HL-60/S4 treated with retinoic acid at 250 ng/mL for 4 days and 3 days (cell line): ENCODE measurements around the gene CAMSAP3.

Experiments used
- in situ Hi-C: fragments of 300-500 bp; cut with MboI; formaldehyde crosslinking; loops from 2 replicates; pipeline ENCODE4 v1.7.0; 2022; ENCODE audit warnings: low sequenced_read_pairs

CAMSAP3 gene

GRCh38 chr19:7612282-7613274, 16.9 kb downstream of the CAMSAP3 start:
- in situ Hi-C loops, result no loop called here

GRCh38 chr19:7614859-7615741, 19.4 kb downstream of the CAMSAP3 start:
- in situ Hi-C loops, result no loop called here

GRCh38 chr19:7617172-7617571, 21.5 kb downstream of the CAMSAP3 start:
- in situ Hi-C loops, result no loop called here

DNA sequence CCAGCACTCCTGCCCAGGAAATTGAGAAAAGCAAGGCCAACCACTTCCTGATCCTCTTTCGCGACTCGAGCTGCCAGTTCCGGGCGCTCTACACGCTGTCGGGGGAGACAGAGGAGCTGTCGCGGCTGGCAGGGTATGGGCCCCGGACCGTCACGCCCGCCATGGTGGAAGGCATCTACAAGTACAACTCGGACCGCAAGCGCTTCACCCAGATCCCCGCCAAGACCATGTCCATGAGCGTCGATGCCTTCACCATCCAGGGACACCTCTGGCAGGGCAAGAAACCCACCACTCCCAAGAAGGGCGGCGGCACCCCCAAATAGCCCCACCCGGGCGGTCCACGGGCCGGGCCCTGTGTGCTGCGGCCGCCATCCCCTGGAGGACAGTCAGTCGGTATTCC, 22.1 kb downstream of the CAMSAP3 start:
- in situ Hi-C loops, result no loop called here

DNA sequence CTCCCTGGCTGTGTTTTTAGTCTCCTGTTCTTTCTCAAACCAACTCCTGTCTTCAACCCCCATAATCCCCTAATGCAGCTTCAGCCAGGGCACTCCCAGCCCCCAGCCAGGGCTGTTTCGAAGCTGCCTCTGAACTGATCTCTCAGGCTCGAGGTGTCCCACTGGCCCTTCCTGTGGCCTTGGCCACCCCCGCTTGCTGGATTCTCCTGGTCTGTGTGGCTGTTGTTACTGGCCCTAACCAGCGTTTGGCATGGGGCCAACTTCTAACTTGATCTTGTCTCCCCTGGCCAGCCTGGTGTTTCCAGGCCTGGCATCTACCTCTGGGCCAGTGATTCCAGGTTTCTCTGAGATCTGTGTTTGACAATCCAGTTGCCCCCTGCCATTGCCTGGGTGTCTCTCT, 22.7 kb downstream of the CAMSAP3 start:
- in situ Hi-C loops, result no loop called here

GRCh38 chr19:7618771-7619510, 23.3 kb downstream of the CAMSAP3 start:
- in situ Hi-C loops, result no loop called here

DNA sequence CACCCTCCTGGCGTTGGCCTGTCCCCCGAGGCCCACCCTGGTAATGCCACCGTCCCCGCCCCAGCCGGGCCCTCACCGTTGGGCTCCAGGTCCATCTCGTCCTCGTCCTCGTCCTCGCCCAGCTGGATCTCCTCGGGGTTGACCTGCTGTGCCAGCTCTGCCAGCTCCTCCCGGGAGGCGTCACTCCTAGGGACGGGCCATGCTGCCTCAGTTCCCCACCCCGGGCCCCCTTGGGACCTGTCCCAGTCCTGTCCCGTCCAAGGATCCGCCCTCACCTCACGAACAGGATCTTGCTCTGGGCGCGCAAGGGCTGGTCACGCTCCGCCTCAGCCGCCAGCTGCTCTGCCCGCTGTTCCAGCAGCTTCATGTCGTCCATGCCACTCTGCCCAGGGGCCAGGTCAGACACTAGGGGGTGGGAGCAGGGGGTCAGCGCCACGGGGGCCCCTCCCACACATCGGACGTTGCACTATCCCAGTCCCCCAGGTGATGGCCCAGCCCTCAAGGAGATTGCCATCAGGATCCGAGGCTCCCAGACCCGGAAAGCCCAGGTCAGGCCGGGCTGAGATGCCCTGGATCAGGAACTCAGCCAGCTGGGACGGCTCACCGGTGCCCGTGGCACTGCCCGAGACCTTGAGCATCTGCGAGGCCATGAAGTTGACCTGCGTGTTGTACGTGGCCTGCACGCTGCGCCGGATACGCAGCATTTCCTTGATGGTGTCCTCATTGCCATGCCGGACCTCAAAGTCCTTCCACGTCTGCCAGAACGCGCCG, 24.2 kb downstream of the CAMSAP3 start:
- in situ Hi-C loops, result no loop called here

DNA sequence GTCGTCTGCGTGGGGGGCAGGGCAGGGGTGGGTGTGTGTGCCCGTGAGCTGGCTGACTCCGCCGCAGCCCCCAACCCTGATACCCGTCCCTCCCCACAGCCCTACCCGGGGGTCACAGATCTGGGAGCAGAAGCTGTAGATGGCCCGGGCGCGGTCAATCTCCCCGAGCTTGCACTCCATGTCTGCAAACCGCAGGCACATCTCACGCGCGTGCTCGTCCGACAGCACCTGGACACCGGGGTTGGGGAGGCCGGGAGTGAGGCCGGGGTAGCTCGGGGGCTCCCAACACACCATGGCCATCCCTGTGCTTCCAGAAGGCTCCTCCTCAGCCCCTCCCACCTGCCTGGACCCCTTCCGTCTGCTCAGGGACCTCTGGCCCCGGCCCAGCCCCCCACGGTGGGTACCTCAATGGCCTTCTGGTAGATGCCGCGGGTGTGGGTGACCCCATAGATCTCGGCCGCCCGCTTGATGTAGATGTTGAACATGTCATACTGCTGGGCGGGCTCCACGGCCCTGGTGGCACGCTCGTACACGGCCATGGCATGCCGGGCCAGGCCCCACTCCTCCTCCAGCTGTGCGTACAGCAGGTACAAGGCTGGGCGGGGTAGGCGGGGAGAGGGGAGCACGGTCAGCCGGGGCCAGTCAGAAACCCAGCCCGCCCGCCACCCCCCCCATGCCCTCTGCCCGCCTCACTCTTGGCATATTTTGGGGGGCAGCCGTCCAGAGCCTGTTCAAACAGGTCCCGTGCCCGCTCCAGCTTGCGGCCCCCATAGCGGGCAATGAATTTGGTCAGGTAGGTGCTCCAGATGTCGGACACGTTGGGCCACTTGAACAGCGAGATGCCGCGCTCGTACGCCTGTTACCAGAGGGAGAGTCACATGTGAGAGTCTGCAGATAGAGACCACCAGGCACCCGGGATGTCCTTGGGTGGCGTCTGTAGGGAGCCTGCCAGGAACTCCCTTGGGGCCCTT, 25.1 kb downstream of the CAMSAP3 start:
- in situ Hi-C loops, result no loop called here

DNA sequence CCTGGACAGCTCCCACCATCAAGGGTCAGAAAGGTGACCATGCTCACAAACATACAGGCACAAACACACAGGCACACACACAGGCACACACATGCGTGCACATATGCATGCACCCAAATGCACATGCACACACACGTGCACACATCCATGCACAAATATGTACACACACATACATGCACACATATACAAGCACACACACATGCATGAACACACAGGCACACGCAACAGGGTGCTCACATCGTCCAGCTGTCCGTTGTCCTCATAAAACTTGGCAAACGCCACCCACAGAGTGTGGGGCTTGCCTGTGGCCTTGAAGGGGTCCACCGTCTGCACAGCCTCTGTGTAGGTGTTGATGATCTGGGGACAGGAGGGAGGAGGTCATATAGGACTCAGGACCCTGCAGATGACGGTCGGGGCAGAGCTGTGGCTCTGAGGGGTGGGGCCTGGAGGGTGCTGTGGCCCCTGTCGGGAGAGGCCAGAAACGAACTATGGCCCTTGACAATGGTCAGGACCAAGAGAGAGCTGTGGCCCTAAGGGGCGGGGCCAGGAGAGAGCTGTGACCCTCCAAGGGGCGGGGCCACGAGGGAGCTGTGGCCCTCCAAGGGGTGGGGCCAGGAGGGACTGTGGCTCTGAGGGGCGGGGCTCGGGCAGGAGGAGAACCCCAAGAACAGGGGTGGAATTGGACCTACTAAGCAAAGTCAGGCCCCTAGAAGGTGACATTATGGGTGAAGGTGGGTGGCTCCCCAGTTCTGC, 27.4 kb downstream of the CAMSAP3 start:
- in situ Hi-C loops, result no loop called here

DNA sequence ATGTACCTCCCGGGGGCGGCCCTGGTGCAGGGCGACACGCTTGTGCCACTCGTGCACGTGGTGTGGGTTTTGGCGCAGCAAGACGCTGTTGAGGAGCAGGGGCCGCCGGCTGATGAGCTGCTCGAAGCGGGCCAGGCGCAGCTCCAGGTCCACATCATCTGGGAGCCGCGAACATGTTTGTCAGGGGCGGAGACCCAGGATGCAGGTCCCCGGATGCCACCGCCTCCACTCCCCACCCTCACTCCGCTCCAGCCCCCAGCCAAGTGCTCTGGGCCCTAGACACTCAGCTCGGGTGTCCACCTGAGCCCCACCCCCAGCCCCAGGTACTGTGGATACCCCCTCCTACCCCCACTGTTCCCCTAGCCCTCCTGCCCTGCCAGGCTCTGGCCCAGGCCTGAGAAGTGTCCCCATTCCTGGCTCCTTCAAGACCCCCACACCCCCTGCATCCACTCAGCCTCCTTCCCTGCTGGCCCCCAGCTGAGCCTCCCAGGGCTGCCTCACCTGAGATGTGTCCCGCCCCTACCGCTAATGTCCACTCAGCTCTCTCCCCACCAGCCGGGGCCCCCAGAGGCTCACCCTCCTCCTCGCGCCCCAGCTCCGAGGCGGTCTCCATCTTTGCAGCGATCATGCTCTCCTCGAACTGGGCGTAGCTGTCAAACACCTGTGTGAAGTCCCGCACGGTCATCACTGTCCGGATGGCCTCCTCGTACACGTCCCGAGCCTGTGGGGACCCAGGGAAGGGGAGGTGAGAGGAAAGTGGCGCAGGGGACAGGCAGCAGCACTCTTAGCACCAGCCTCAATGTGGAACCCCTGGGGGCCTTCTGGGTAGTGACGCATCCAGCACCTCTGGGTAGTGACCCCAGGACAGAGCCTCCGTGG, 28.3 kb downstream of the CAMSAP3 start:
- in situ Hi-C loops, result no loop called here

DNA sequence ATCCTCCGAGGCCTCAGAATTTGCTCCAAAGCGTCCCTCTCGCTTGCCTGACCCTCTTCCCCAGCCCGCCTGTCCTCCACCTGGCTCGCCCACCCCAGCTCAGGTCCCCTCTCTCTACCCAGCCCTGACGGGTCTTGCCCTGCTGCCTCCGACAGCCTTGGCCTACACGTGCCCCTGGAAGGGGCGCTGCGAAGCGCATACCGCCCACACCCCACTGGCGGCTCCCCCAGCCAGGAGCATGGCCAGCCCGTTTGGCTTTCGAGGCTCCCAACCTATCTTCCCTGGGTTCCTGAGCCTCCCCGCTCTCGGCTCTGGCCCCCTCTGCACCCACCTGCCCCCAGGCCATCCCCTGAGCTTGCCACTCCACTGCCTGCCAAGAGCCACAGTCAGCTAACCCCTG, 29.1 kb downstream of the CAMSAP3 start:
- in situ Hi-C loops, result no loop called here

DNA sequence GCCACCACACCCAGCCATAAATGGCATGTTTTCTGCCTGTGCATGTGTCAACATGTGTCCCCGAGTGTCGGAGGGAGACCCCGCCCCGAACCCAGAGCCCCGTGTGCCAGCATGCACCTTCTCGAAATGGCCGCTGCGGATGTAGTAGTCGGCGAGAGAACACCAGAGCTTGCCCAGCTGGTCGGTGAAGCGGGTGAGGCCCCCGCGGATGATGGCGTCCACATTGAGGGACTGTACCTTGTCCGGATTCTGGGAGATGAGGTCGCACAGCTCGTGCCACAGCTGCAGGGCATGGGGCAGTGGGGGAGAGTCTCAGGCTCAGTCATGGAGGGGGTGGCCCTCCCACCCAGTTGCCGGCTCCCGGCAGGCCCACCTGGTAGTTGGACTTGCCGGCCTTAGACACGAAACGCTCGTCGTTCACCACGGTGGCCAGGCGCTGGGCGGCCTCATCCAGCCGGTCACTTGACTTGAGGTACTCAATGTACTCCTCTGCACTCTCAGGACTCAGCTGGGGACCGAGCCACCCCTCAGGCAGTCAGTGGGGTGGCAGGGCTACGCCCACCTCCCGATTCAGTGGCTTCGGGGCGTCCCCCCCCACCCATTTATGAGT, 30.2 kb downstream of the CAMSAP3 start:
- in situ Hi-C loops, result no loop called here

GRCh38 chr19:7627166-7627565, 31.5 kb downstream of the CAMSAP3 start:
- in situ Hi-C loops, result no loop called here

- in situ Hi-C loops, result no loop called here
These were observed 33.1 kb downstream of the CAMSAP3 start for GRCh38 chr19:7628589-7629311.

DNA sequence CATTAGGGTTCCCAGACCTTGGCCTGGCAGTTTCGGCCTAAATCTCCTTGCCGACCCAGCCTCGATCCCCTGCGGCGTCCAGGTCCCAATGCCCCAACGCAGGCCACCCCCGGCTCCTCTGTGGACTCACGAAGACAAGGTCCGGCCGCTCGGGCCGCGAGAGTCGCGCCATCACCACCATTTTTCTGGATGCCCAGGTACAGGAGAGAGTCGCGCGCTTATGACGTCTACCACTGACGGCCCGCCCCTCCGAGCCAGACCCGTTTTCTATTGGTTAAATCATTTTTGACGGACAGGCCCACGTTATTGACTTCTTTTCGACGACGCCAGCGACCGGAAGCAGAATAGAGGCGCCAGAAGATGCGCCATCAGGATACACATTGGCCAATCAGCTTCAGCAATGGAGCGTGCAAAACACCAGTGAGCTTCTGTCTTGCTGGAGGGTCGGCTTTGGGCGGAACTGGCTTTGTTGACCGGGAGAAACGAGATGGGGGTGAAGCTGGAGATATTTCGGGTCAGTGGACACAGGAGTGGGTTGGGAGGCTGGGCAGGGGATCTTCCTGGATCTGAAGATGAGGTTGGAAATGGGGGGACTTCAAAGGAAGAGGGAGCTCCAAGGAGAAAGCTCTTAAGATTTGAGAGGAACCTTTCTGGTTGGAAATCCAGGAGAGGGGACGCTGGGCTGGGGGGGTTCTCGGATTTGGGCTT, 33.8 kb downstream of the CAMSAP3 start, which contains the start of the genes PET100 and XAB2:
PET100 (plus strand) TSS at position 447 of the 708 bp plus-strand sequence; CDS start at position 488, 41 bp downstream.
XAB2 (minus strand) TSS at position 199 of the 708 bp plus-strand sequence; CDS start at position 181, 18 bp downstream.
- in situ Hi-C loops, result no loop called here
